ENCODE data around the gene BUB1B.
"Not testable (repeated sequence)": the region's sequence is repeated elsewhere in the genome, so short reads cannot be mapped to it uniquely, and the experiment has no call there.

Gene BUB1B

DNA sequence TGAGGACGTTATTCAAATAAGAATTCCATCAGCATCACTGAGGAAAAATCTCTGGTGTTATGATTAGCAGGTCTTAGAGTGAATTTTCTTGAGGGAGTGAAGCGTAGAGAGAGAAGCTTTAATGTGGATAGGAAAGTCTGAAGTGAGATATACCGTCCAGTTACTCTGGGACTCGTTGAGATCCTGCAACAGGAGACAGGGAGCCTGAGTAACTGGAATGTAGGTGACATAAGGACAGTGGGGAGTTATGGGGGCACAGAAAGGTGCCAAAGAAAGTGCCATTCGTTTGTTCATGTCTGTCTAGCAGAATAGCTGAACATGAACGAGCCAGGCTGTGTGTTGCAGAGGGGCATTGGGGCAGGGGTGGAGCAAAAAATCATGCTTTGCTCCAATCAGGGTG lies 9.4 kb upstream of the BUB1B start:
- no peak overlapping the region for H2AFZ ChIP-seq (ENCODE audit: low read depth, low read length)
- H3K4me1 ChIP-seq (ENCODE audit: insufficient read depth, low read length) = no peaks in the 10 kb centered on the region
- H3K9me3 ChIP-seq (ENCODE audit: insufficient read depth, low read length, severe bottlenecking) = no peaks in the 10 kb centered on the region
- no peak overlapping the region for H3K4me3 ChIP-seq (ENCODE audit: low read depth in 1 of 2, low read length in 2 of 2)
- DNase-seq (no peak), ATAC-seq (ENCODE audit: insufficient read depth, low read depth) (no peak)
- no peaks in the 10 kb centered on the region for H3K36me3 ChIP-seq (ENCODE audit: insufficient read depth, low read length)
- H3K4me2 ChIP-seq (ENCODE audit: insufficient read depth, low read length) = no peak overlapping the region
- no peaks in the 10 kb centered on the region for H3K79me2 ChIP-seq (ENCODE audit: insufficient read depth, low read length)
- no peak overlapping the region for H3K9ac ChIP-seq (ENCODE audit: low read depth, low read length)
- TF ChIP-seq, protein P1, sequence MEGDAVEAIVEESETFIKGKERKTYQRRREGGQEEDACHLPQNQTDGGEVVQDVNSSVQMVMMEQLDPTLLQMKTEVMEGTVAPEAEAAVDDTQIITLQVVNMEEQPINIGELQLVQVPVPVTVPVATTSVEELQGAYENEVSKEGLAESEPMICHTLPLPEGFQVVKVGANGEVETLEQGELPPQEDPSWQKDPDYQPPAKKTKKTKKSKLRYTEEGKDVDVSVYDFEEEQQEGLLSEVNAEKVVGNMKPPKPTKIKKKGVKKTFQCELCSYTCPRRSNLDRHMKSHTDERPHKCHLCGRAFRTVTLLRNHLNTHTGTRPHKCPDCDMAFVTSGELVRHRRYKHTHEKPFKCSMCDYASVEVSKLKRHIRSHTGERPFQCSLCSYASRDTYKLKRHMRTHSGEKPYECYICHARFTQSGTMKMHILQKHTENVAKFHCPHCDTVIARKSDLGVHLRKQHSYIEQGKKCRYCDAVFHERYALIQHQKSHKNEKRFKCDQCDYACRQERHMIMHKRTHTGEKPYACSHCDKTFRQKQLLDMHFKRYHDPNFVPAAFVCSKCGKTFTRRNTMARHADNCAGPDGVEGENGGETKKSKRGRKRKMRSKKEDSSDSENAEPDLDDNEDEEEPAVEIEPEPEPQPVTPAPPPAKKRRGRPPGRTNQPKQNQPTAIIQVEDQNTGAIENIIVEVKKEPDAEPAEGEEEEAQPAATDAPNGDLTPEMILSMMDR (IDR thresholded peaks at IDR 0.05; ENCODE audit: borderline replicate concordance, extremely low read depth, low read length, poor library complexity, severe bottlenecking) = no peak
- no peak for TF ChIP-seq EZH2 (IDR thresholded peaks at IDR 0.05; ENCODE audit: borderline replicate concordance, low read depth, low read length, severe bottlenecking)
- H3K27ac ChIP-seq (ENCODE audit: low read length) = no peak overlapping the region
- H3K27me3 ChIP-seq (ENCODE audit: insufficient read depth, low read length, poor library complexity) = no peaks in the 10 kb centered on the region
- H4K20me1 ChIP-seq (ENCODE audit: insufficient read depth, low read length) = no peaks in the 10 kb centered on the region

- Histone ChIP-seq H3K36me3 (ENCODE audit: insufficient read depth, low read length) (no peaks in the 10 kb centered on the region), H2AFZ (ENCODE audit: low read depth, low read length) (no peak overlapping the region), H3K9ac (ENCODE audit: low read depth, low read length) (no peak overlapping the region), H3K27ac (ENCODE audit: low read length) (no peak overlapping the region), H3K4me3 (ENCODE audit: low read depth in 1 of 2, low read length in 2 of 2) (no peak overlapping the region), H3K79me2 (ENCODE audit: insufficient read depth, low read length) (no peaks in the 10 kb centered on the region), H3K4me1 (ENCODE audit: insufficient read depth, low read length) (no peaks in the 10 kb centered on the region), H3K4me2 (ENCODE audit: insufficient read depth, low read length) (no peak overlapping the region), H3K27me3 (ENCODE audit: insufficient read depth, low read length, poor library complexity) (no peaks in the 10 kb centered on the region), H4K20me1 (ENCODE audit: insufficient read depth, low read length) (no peaks in the 10 kb centered on the region), H3K9me3 (ENCODE audit: insufficient read depth, low read length, severe bottlenecking) (no peaks in the 10 kb centered on the region)
- DNase-seq (no peak), ATAC-seq (ENCODE audit: insufficient read depth, low read depth) (no peak)
- TF ChIP-seq, protein P1 (IDR thresholded peaks at IDR 0.05; ENCODE audit: borderline replicate concordance, extremely low read depth, low read length, poor library complexity, severe bottlenecking) = no peak
- no peak for TF ChIP-seq EZH2 (IDR thresholded peaks at IDR 0.05; ENCODE audit: borderline replicate concordance, low read depth, low read length, severe bottlenecking)
Measured at GRCh38 chr15:40151991-40152390, 8.9 kb upstream of the BUB1B start.

DNA sequence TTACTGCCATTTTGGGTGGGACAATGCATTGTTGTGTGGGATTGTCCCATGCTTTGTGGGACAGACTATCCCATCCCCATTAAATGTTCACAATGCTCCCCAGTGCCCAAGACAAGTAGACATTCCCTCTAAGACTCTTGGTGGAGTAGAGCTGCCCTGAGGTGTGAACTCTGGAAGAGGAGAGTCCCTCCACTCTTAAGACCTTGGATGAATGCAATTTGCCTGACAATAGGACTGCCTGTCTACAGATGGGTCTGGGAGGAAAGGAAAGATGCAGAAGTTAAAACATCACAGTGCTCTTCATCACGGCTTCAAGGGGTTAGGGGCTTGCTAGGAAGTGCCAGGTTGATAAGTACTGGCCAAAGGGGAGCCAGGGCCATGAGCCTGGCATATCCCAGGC lies 6.0 kb upstream of the BUB1B start:
- DNase-seq; H3K36me3 ChIP-seq (ENCODE audit: insufficient read depth, low read length); H3K4me1 ChIP-seq (ENCODE audit: insufficient read depth, low read length); H3K4me3 ChIP-seq (ENCODE audit: low read depth in 1 of 2, low read length in 2 of 2); H3K79me2 ChIP-seq (ENCODE audit: insufficient read depth, low read length); H3K4me2 ChIP-seq (ENCODE audit: insufficient read depth, low read length); H2AFZ ChIP-seq (ENCODE audit: low read depth, low read length); H3K27ac ChIP-seq (ENCODE audit: low read length); H3K9ac ChIP-seq (ENCODE audit: low read depth, low read length); ATAC-seq (ENCODE audit: insufficient read depth, low read depth); H4K20me1 ChIP-seq (ENCODE audit: insufficient read depth, low read length); H3K27me3 ChIP-seq (ENCODE audit: insufficient read depth, low read length, poor library complexity); H3K9me3 ChIP-seq (ENCODE audit: insufficient read depth, low read length, severe bottlenecking): not testable (repeated sequence)

DNA sequence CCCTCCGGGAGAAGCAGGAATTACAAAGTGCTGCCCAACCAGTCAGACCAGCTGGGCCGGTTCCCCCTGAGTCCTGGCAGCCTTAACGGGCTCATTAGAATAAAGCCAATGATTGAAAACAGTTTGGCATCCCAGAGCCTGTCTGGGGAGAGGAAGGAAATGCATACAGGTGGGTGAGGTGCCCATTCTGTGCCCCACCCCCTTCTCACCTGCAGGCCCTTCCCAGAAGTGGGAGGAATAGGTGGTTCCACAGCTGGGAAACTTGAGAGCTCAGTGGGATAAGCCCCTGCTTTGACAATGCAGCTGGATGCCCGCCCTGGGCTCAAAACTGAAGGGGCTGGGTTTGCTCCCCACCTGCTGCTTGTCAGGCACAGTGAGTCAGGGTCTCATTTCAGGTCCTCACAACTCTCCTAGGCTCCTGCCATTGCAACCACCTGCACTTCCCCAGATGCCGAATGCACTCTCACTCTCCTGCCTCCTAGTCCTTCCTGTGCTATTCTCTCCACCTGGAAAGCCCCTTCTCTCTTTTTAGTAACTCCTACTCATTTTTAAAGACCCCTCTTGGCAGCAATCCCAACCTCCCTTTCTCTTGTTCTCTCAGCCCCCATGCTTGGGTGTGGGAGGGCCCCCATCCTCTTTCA lies 5.5 kb upstream of the BUB1B start:
- H3K4me1 ChIP-seq (ENCODE audit: insufficient read depth, low read length) = peaks cover 5% of the 10 kb centered on the region
- no peak overlapping the region for H3K27ac ChIP-seq (ENCODE audit: low read length)
- no peaks in the 10 kb centered on the region for H3K79me2 ChIP-seq (ENCODE audit: insufficient read depth, low read length)
- no peak overlapping the region for H3K9ac ChIP-seq (ENCODE audit: low read depth, low read length)
- H4K20me1 ChIP-seq (ENCODE audit: insufficient read depth, low read length) = no peaks in the 10 kb centered on the region
- no peak for ATAC-seq (ENCODE audit: insufficient read depth, low read depth)
- H3K4me3 ChIP-seq (ENCODE audit: low read depth in 1 of 2, low read length in 2 of 2) = no peak overlapping the region
- TF ChIP-seq, protein P1 (IDR thresholded peaks at IDR 0.05; ENCODE audit: borderline replicate concordance, extremely low read depth, low read length, poor library complexity, severe bottlenecking) = no peak
- no peak for TF ChIP-seq EZH2 (IDR thresholded peaks at IDR 0.05; ENCODE audit: borderline replicate concordance, low read depth, low read length, severe bottlenecking)
- H3K36me3 ChIP-seq (ENCODE audit: insufficient read depth, low read length) = no peaks in the 10 kb centered on the region
- no peak overlapping the region for H2AFZ ChIP-seq (ENCODE audit: low read depth, low read length)
- H3K27me3 ChIP-seq (ENCODE audit: insufficient read depth, low read length, poor library complexity) = no peaks in the 10 kb centered on the region
- no peak for DNase-seq
- H3K9me3 ChIP-seq (ENCODE audit: insufficient read depth, low read length, severe bottlenecking) = no peaks in the 10 kb centered on the region
- no peak overlapping the region for H3K4me2 ChIP-seq (ENCODE audit: insufficient read depth, low read length)
